Trophoblast cell (in vitro differentiated cells and primary cell): ENCODE measurements around the gene KCNN3.

Source experiments
- DNase-seq, 2 donors: peaks; one replicate each; pipeline ENCODE4 v3.0.0-alpha.2; 2016
- H2AFZ ChIP-seq: 2 replicates; pipeline ENCODE4 v1.6.1; 2013; ENCODE audit warnings: low read length, moderate library complexity, mild to moderate bottlenecking; ENCODE audit not compliant: insufficient read depth, poor library complexity
- H2AK5ac ChIP-seq: 2 replicates; pipeline ENCODE4 v1.6.1; 2013; ENCODE audit warnings: mild to moderate bottlenecking, low read length
- H2BK120ac ChIP-seq: 2 replicates; pipeline ENCODE4 v1.6.1; 2013; ENCODE audit warnings: low read length, mild to moderate bottlenecking, moderate library complexity; ENCODE audit not compliant: insufficient read depth, poor library complexity
- H2BK12ac ChIP-seq: 2 replicates; pipeline ENCODE4 v1.6.1; 2013; ENCODE audit warnings: mild to moderate bottlenecking, low read length, moderate library complexity
- H2BK5ac ChIP-seq: 2 replicates; pipeline ENCODE4 v1.6.1; 2013; ENCODE audit warnings: low read length, low read depth, moderate library complexity, mild to moderate bottlenecking; ENCODE audit not compliant: poor library complexity
- H3K14ac ChIP-seq: 2 replicates; pipeline ENCODE4 v1.6.1; 2013; ENCODE audit warnings: mild to moderate bottlenecking, low read length
- H3K18ac ChIP-seq: 2 replicates; pipeline ENCODE4 v1.6.1; 2013; ENCODE audit warnings: mild to moderate bottlenecking, low read length
- H3K23ac ChIP-seq: 2 replicates; pipeline ENCODE4 v1.6.1; 2013; ENCODE audit warnings: low read length
- H3K27ac ChIP-seq: 2 replicates; pipeline ENCODE4 v1.5.1; 2013; ENCODE audit warnings: low read depth, mild to moderate bottlenecking, inconsistent platforms, low read length, moderate library complexity
- H3K27me3 ChIP-seq: 2 replicates; pipeline ENCODE4 v1.6.1; 2013; ENCODE audit warnings: inconsistent platforms, mild to moderate bottlenecking, low read length, moderate library complexity; ENCODE audit not compliant: insufficient read depth
- H3K36me3 ChIP-seq, 2 experiments: 1 replicate in 1 of 2; 2 replicates in 1 of 2; pipeline ENCODE4 v1.6.1; 2013; ENCODE audit warnings: low read length in 2 of 2, mild to moderate bottlenecking in 2 of 2, moderate library complexity in 1 of 2; ENCODE audit not compliant: insufficient read depth in 2 of 2, control insufficient read depth in 1 of 2
- H3K4ac ChIP-seq: 2 replicates; pipeline ENCODE4 v1.6.1; 2013; ENCODE audit warnings: low read depth, mild to moderate bottlenecking, low read length, moderate library complexity
- H3K4me1 ChIP-seq, 2 experiments: 1 replicate in 1 of 2; 2 replicates in 1 of 2; pipeline ENCODE4 v1.6.1; 2013; ENCODE audit warnings: low read length in 2 of 2, mild to moderate bottlenecking in 2 of 2, moderate library complexity in 1 of 2; ENCODE audit not compliant: insufficient read depth in 2 of 2, control insufficient read depth in 1 of 2
- H3K4me2 ChIP-seq: 2 replicates; pipeline ENCODE4 v1.6.1; 2013; ENCODE audit warnings: inconsistent platforms, mild to moderate bottlenecking, low read length, moderate library complexity
- H3K4me3 ChIP-seq: 2 replicates; pipeline ENCODE4 v1.5.1; 2013; ENCODE audit warnings: mild to moderate bottlenecking, low read depth, low read length, inconsistent platforms
- H3K79me1 ChIP-seq: one replicate; pipeline ENCODE4 v1.6.1; 2013; ENCODE audit warnings: low read length
- H3K79me2 ChIP-seq: 2 replicates; pipeline ENCODE4 v1.6.1; 2013; ENCODE audit warnings: low read length, mild to moderate bottlenecking; ENCODE audit not compliant: control insufficient read depth, insufficient read depth, poor library complexity
- H3K9ac ChIP-seq: 2 replicates; pipeline ENCODE4 v1.6.1; 2013; ENCODE audit warnings: mild to moderate bottlenecking, low read length
- H3K9me3 ChIP-seq: 2 replicates; pipeline ENCODE4 v1.6.1; 2013; ENCODE audit warnings: low read depth, mild to moderate bottlenecking, control low read depth, inconsistent platforms, low read length; ENCODE audit not compliant: insufficient read depth
- H4K12ac ChIP-seq: 2 replicates; pipeline ENCODE4 v1.6.1; 2013; ENCODE audit warnings: low read depth, mild to moderate bottlenecking, low read length, moderate library complexity
- H4K8ac ChIP-seq: 2 replicates; pipeline ENCODE4 v1.6.1; 2013; ENCODE audit warnings: low read depth, mild to moderate bottlenecking, low read length, moderate library complexity
- H4K91ac ChIP-seq: one replicate; pipeline ENCODE4 v1.6.1; 2013; ENCODE audit warnings: low read depth, mild to moderate bottlenecking, low read length, moderate library complexity
- WGBS: extraction: QIAGEN DNeasy Blood & Tissue Kit; methylation state at CpG from one replicate; pipeline ENCODE4 v1.1.7; 2013; ENCODE audit warnings: missing lambda C conversion rate; ENCODE audit not compliant: insufficient read length, insufficient coverage; ENCODE audit errors: extremely low coverage; 5-methylcytosine and 5-hydroxymethylcytosine counted together

KCNN3 gene

DNA sequence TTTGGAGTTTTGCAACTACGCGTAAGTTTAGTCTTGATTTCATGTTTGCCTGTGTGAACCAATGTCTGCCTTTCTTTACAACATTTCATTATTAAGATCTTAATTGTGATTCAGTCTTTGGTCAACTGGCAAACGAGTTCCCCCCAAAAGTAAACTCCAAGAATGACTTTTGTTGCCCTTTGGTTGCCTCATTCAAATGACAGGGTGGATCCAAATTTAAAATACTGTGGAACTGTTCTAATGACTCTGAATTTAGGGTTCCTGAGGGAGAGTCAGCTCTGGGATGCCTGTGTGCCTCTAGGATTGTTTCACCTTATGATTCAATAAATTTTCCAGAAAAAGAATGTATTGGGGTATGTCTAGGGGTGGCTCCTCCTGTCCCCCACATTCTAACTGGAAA, 105.3 kb downstream of the KCNN3 start:
- Histone ChIP-seq H2AK5ac (no peak overlapping the region), H3K36me3 (no peaks in the 10 kb centered on the region), H3K9me3 (no peaks in the 10 kb centered on the region), H2AFZ (no peak overlapping the region), H2BK120ac (no peak overlapping the region), H3K27me3 (no peaks in the 10 kb centered on the region), H3K4me2 (no peak overlapping the region), H3K9ac (no peak overlapping the region), H3K4me1 (peaks cover 0 to 2% of the 10 kb centered on the region in 2 experiments), H3K14ac (no peak overlapping the region), H4K12ac (no peak overlapping the region), H3K18ac (no peak overlapping the region), H3K4me3 (no peak overlapping the region), H3K79me1 (no peaks in the 10 kb centered on the region), H2BK5ac (no peak overlapping the region), H3K4ac (no peak overlapping the region), H3K23ac (no peak overlapping the region), H2BK12ac (no peak overlapping the region), H3K79me2 (no peaks in the 10 kb centered on the region), H4K91ac (no peak overlapping the region), H4K8ac (no peak overlapping the region), H3K27ac (no peak overlapping the region)
- no CpG with 5 or more reads among the region's 3 CpGs for whole genome bisulfite sequencing
- DNase-seq = no peak

- Histone ChIP-seq H3K9me3 (no peaks in the 10 kb centered on the region), H3K79me2 (no peaks in the 10 kb centered on the region), H4K8ac (no peak overlapping the region), H3K36me3 (no peaks in the 10 kb centered on the region), H2BK120ac (no peak overlapping the region), H3K4me3 (no peak overlapping the region), H2BK5ac (no peak overlapping the region), H3K4me1 (peaks cover 0 to 2% of the 10 kb centered on the region in 2 experiments), H4K12ac (no peak overlapping the region), H3K23ac (no peak overlapping the region), H3K9ac (no peak overlapping the region), H3K79me1 (no peaks in the 10 kb centered on the region), H3K14ac (no peak overlapping the region), H3K4ac (no peak overlapping the region), H3K27me3 (no peaks in the 10 kb centered on the region), H2BK12ac (no peak overlapping the region), H2AK5ac (no peak overlapping the region), H2AFZ (no peak overlapping the region), H3K4me2 (no peak overlapping the region), H3K18ac (no peak overlapping the region), H3K27ac (no peak overlapping the region), H4K91ac (no peak overlapping the region)
- peak; percentile 79 to 84 for DNase-seq
- WGBS = no CpG with 5 or more reads among the region's 1 CpG
These were observed 105.9 kb downstream of the KCNN3 start for GRCh38 chr1:154764181-154764580.

GRCh38 chr1:154760469-154760933, 109.6 kb downstream of the KCNN3 start:
- no CpG with 5 or more reads among the region's 54 CpGs for WGBS
- Histone ChIP-seq H4K8ac (no peak overlapping the region), H3K18ac (no peak overlapping the region), H3K4me3 (peak overlapping the region; percentile 66), H3K4me2 (peak overlapping the region; percentile 95), H3K9me3 (no peaks in the 10 kb centered on the region), H3K4ac (no peak overlapping the region), H3K14ac (no peak overlapping the region), H3K36me3 (no peaks in the 10 kb centered on the region), H4K91ac (no peak overlapping the region), H3K23ac (no peak overlapping the region), H3K79me2 (no peaks in the 10 kb centered on the region), H2AFZ (peak overlapping the region; percentile 84), H2BK5ac (no peak overlapping the region), H2BK12ac (no peak overlapping the region), H3K9ac (no peak overlapping the region), H3K27me3 (no peaks in the 10 kb centered on the region), H3K4me1 (peaks cover 0 to 2% of the 10 kb centered on the region in 2 experiments), H3K79me1 (no peaks in the 10 kb centered on the region), H3K27ac (no peak overlapping the region), H2BK120ac (no peak overlapping the region), H4K12ac (no peak overlapping the region), H2AK5ac (no peak overlapping the region)
- peak; percentile 47 to 78 for DNase-seq

GRCh38 chr1:154759793-154760192, 110.3 kb downstream of the KCNN3 start:
- Histone ChIP-seq H3K4me2 (no peak overlapping the region), H3K27me3 (no peaks in the 10 kb centered on the region), H2BK120ac (no peak overlapping the region), H2BK5ac (no peak overlapping the region), H4K91ac (no peak overlapping the region), H3K79me2 (no peaks in the 10 kb centered on the region), H2BK12ac (no peak overlapping the region), H3K18ac (no peak overlapping the region), H3K4me3 (no peak overlapping the region), H3K79me1 (no peaks in the 10 kb centered on the region), H3K36me3 (no peaks in the 10 kb centered on the region), H3K27ac (no peak overlapping the region), H3K9me3 (no peaks in the 10 kb centered on the region), H2AK5ac (no peak overlapping the region), H4K8ac (no peak overlapping the region), H3K4ac (no peak overlapping the region), H3K9ac (no peak overlapping the region), H3K23ac (no peak overlapping the region), H3K14ac (no peak overlapping the region), H4K12ac (no peak overlapping the region), H3K4me1 (peaks cover 0 to 2% of the 10 kb centered on the region in 2 experiments), H2AFZ (no peak overlapping the region)
- no peak for DNase-seq
- WGBS = no CpG with 5 or more reads among the region's 8 CpGs
